Uterus (tissue), 2 donors: ENCODE measurements around the gene FAM180A.

Experiments
- POLR2A ChIP-seq, 2 donors: fragments of 450-650 bp; IDR thresholded peaks; one replicate each; pipeline ENCODE4 v1.6.1; 2016; ENCODE audit warnings: antibody characterized with exemption in 2 of 2, mild to moderate bottlenecking in 1 of 2, moderate library complexity in 1 of 2
- TF ChIP-seq, protein P1 (sequence below), 4 experiments: fragments of 200-600 bp in 2 of 4; fragments of 450-650 bp in 2 of 4; sonication (generic) in 2 of 4; IDR thresholded peaks; one replicate each; pipeline ENCODE4 v1.5.1; 2016 to 2019; ENCODE audit warnings: antibody characterized with exemption in 4 of 4, mild to moderate bottlenecking in 2 of 4, moderate library complexity in 1 of 4

DNA sequence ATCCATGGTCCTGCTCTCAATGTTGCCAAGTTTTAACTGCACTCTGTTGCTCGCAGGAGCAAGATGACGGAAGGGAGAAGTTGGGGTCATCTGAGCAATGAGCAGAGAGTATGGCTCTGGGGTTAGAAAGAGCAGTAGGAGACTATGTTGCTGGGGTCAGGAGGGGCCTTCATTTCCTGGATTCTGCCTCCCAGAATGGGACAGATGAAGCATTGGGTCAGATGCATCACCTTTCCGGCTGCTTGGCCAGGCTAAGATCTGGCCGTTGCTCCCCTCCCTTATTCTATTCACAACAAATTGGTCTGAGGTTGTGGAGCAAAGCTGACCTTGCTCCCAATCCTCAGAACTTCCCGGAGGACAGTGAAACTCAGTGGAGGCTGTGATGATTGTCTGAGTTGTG lies 63.9 kb downstream of the FAM180A start:
- TF ChIP-seq, protein P1, sequence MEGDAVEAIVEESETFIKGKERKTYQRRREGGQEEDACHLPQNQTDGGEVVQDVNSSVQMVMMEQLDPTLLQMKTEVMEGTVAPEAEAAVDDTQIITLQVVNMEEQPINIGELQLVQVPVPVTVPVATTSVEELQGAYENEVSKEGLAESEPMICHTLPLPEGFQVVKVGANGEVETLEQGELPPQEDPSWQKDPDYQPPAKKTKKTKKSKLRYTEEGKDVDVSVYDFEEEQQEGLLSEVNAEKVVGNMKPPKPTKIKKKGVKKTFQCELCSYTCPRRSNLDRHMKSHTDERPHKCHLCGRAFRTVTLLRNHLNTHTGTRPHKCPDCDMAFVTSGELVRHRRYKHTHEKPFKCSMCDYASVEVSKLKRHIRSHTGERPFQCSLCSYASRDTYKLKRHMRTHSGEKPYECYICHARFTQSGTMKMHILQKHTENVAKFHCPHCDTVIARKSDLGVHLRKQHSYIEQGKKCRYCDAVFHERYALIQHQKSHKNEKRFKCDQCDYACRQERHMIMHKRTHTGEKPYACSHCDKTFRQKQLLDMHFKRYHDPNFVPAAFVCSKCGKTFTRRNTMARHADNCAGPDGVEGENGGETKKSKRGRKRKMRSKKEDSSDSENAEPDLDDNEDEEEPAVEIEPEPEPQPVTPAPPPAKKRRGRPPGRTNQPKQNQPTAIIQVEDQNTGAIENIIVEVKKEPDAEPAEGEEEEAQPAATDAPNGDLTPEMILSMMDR (IDR thresholded peaks at IDR 0.05) = no peak
- no peak for TF ChIP-seq POLR2A (IDR thresholded peaks at IDR 0.05)
